GM10266 (cell line): ENCODE results near the gene NIPAL1.

Experiments
- DNase-seq: peaks from one replicate; pipeline ENCODE4 v3.0.0; 2012; ENCODE audit errors: extremely low spot score
- CTCF ChIP-seq: IDR thresholded peaks from 2 replicates; pipeline ENCODE4 v1.5.1; 2012; ENCODE audit warnings: mild to moderate bottlenecking, low read depth; ENCODE audit not compliant: control insufficient read depth, insufficient read depth; ENCODE audit errors: missing control alignments

The NIPAL1 gene

DNA sequence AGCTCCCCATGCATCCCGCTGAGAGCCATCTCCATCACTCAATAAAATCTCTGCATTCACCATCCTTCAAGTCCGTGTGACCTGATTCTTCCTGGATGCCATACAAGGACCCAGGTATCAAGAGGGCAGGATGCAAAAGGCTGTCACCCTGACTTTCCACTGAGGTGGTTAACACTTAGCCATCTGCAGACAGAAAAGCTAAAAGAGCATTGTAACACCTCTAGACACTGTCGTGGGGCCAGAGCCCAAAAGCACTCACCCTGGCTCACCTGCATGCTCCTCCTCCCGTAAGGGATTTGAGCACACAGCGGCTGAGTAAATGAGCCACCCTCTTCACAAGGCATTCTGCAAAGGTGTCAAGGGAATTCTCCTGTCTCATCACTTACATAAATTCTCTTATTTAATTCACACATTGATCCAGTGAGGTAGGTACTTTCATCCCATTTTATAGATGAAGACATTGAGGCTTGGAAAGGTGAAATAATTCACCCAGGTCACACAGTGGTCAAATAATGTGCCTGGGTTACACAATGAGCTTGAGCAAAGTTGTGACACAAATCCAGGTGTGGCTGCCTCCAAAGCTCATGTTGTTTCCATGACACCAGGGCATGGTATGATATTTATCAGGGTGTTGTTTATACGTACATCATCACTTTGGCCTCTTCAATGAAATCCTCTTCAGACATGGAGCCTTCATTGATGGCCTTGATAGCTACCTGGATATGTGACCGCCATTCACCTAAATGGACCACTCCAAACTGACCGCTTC is 69.4 kb downstream of the NIPAL1 start:
- TF ChIP-seq CTCF, result no peak
- DNase-seq, result no peak
